Heart left ventricle (tissue), 16 donors: Measurements from ENCODE around the gene GGTA1. TPM values are rescaled to one million over a fixed set of nuclear protein-coding genes. Genes with fewer than 3 reads are reported as not detected.
"Not testable (repeated sequence)": the region's sequence is repeated elsewhere in the genome, so short reads cannot be mapped to it uniquely, and the experiment has no call there.

Experiments
- ATAC-seq, 4 donors: fragments of 200-7000 bp; cut with Tn5 transposase; one replicate each; pipeline ENCODE4 v1.9.1; 2020 to 2022; ENCODE audit warnings: moderate library complexity in 4 of 4, mild to moderate bottlenecking in 3 of 4, moderate number of reproducible peaks in 1 of 4
- DNase-seq, 5 donors: peaks; one replicate each; pipeline ENCODE4 v3.0.0-alpha.2; 2020
- H3K27ac ChIP-seq, 12 donors: fragments of 200-600 bp; sonication (generic) in 4 of 12; one replicate each; pipeline versions ENCODE4 v1.5.0 to v1.8.0; 2016 to 2022; ENCODE audit warnings: mild to moderate bottlenecking in 2 of 12
- H3K27me3 ChIP-seq, 9 donors: fragments of 200-600 bp; sonication (generic) in 2 of 9; one replicate each; pipeline versions ENCODE4 v1.5.1 to v1.8.0; 2016 to 2022; ENCODE audit warnings: mild to moderate bottlenecking in 3 of 9
- H3K36me3 ChIP-seq, 9 donors: fragments of 200-600 bp; sonication (generic) in 2 of 9; one replicate each; pipeline versions ENCODE4 v1.5.0 to v1.8.0; 2018 to 2022; ENCODE audit warnings: mild to moderate bottlenecking in 2 of 9
- H3K4me1 ChIP-seq, 12 donors: fragments of 200-600 bp; sonication (generic) in 4 of 12; one replicate each; pipeline versions ENCODE4 v1.5.0 to v1.8.0; 2016 to 2022; ENCODE audit warnings: mild to moderate bottlenecking in 3 of 12
- H3K4me3 ChIP-seq, 12 donors: fragments of 200-600 bp; sonication (generic) in 4 of 12; one replicate each; pipeline versions ENCODE4 v1.5.0 to v1.8.0; 2017 to 2022; ENCODE audit warnings: mild to moderate bottlenecking in 9 of 12, moderate library complexity in 4 of 12
- H3K9me3 ChIP-seq, 12 donors: fragments of 200-600 bp; sonication (generic) in 4 of 12; one replicate each; pipeline versions ENCODE4 v1.5.0 to v1.8.0; 2016 to 2022; ENCODE audit warnings: mild to moderate bottlenecking in 1 of 12
- POLR2A ChIP-seq, 2 donors: fragments of 450-650 bp; IDR thresholded peaks; one replicate each; pipeline ENCODE4 v1.6.1; 2017; ENCODE audit warnings: antibody characterized with exemption in 2 of 2, mild to moderate bottlenecking in 2 of 2, moderate library complexity in 2 of 2
- WGBS, 4 donors: extraction: QIAGEN DNeasy Blood & Tissue Kit in 2 of 4; methylation state at CpG; one replicate each; pipeline versions ENCODE4 v1.1.5 to v1.1.7; 2013 to 2018; 5-methylcytosine and 5-hydroxymethylcytosine counted together
- intact Hi-C, 10 donors: fragments of 100-400 bp; cut with DNase I; formaldehyde crosslinking; loops; one replicate each; pipeline versions ENCODE4 v1.11.1 to v1.14.2; 2022
- polyA plus RNA-seq, 2 donors: library from polyadenylated mRNA; stranded (reverse); fragments of 200-250 nt; gene quantifications; one replicate each; pipeline ENCODE4 v1.2.3, GENCODE V29; 2013
- total RNA-seq, 9 donors: library from RNA; depleted of rRNA in 2 of 9; stranded (reverse); fragments of >200 nt in 2 of 9; fragmentation: NEBNext Ultra II Directional in 3 of 9; extraction: Animal tissue kit (Norgen Biotek cat#: 25700) in 3 of 9; gene quantifications; one replicate each; pipeline versions ENCODE4 v1.1.0 to v1.2.4, GENCODE V29; 2016 to 2023
- TF ChIP-seq, protein P1 (sequence below), 12 donors: fragments of 200-600 bp; sonication (generic) in 4 of 12; IDR thresholded peaks; one replicate each; pipeline versions ENCODE4 v1.5.0 to v1.8.0; 2018 to 2022; ENCODE audit warnings: antibody characterized with exemption in 12 of 12, mild to moderate bottlenecking in 5 of 12
- donor health status: ischemic (EF 13 %, LVEDD 7.1; RV severe dilation, severe dysfunction).
- donor health status: healthy with polysubstance abuse.
- donor health status: DM: no; HTN: yes; CAD: no.
- donor health status: DM: no; HTN: no; CAD: no.
- donor health status: ischemic (EF 25% LVEDD 6.9; RV normal size, moderate dysfunction).
- donor health status: ischemic (EF 25% LVEDD 5.7; RV mildly dilated, moderate dysfunction).
- donor health status: healthy.
- donor health status: DM: yes; HTN: yes; CAD: no.
- donor health status: ischemic (EF 35%, LVEDD 5.7; RV mildly dilated, moderate dysfunction).
- donor health status: nonischemic (EF 11% LVEDD 7.7; RV severe dilation, severe dysfunction).
- donor health status: DM: yes; HTN: yes; CAD: no.
- donor health status: PGD.
- donor health status: ischemic (EF 29% LVEDD 5.4; RV normal size, mild dysfunction).
- donor health status: nonischemic (EF 23%, LVEDD 6.1; RV moderate dilation, normal function).

GGTA1 gene
- total and polyA plus RNA-seq, 11 donors: 1.8 to 47.7 (median 8.0) TPM

DNA sequence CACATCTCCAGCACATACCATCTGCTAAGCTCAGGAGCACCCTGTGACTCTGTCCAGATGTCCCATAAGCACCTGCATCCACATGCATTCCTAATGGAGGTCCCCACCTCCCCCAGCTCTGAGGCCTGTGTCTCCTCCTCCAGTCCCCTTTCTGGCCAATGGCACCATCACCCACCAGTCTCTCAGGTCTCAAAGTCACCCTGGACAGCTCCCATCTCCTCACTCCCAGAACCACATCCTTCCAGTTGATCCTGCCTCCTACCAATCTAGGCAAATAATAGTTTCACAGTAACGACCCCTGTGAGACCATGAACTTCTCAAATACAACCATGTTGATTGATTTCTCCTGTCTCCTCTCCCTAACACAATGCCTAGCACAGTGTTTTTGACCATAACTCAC is 40.1 kb downstream of the GGTA1 start:
- Histone ChIP-seq H3K36me3 (peaks cover 0 to 32% (median 7%) of the 10 kb centered on the region in 9 donors), H3K27ac (no peak overlapping the region), H3K27me3 (no peaks in the 10 kb centered on the region), H3K4me3 (no peak overlapping the region), H3K4me1 (peaks cover 0 to 15% (median 9%) of the 10 kb centered on the region in 12 donors), H3K9me3 (no peaks in the 10 kb centered on the region)
- intact Hi-C loops: no loop called here
- 38 to 52% (median 47%) methylated on average over 1 of the region's 1 CpG for WGBS, 4 donors
- DNase-seq (no peak), ATAC-seq (no peak)
- TF ChIP-seq, protein P1, sequence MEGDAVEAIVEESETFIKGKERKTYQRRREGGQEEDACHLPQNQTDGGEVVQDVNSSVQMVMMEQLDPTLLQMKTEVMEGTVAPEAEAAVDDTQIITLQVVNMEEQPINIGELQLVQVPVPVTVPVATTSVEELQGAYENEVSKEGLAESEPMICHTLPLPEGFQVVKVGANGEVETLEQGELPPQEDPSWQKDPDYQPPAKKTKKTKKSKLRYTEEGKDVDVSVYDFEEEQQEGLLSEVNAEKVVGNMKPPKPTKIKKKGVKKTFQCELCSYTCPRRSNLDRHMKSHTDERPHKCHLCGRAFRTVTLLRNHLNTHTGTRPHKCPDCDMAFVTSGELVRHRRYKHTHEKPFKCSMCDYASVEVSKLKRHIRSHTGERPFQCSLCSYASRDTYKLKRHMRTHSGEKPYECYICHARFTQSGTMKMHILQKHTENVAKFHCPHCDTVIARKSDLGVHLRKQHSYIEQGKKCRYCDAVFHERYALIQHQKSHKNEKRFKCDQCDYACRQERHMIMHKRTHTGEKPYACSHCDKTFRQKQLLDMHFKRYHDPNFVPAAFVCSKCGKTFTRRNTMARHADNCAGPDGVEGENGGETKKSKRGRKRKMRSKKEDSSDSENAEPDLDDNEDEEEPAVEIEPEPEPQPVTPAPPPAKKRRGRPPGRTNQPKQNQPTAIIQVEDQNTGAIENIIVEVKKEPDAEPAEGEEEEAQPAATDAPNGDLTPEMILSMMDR (IDR thresholded peaks at IDR 0.05): no peak
- TF ChIP-seq POLR2A (IDR thresholded peaks at IDR 0.05): no peak

DNA sequence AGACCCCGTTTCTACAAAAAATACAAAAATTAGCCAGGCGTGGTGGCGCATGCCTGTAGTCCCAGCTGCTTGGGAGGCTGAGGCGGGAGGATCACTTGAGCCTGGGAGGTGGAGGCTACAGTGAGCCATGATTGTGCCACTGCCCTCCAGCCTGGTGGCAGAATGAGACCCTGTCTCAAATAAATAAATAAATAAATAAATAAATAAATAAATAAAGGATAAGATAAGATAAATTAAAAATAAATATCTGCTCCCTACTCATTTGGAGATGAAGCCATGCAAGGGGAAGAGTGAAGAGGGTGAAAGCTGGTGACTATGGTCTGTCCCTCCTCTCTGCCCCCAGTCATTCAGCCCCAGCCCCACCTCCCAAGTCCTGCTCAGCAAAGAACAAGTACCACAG is 41.2 kb downstream of the GGTA1 start:
- intact Hi-C loops, H3K27me3 ChIP-seq, H3K27ac ChIP-seq, H3K4me3 ChIP-seq, H3K9me3 ChIP-seq, ATAC-seq, DNase-seq: not testable (repeated sequence)
- 96 to 99% (median 98%) methylated on average over 4 of the region's 4 CpGs for WGBS, 4 donors
- Histone ChIP-seq H3K36me3 (peaks cover 0 to 32% (median 7%) of the 10 kb centered on the region in 9 donors), H3K4me1 (peaks cover 0 to 17% (median 7%) of the 10 kb centered on the region in 12 donors)

DNA sequence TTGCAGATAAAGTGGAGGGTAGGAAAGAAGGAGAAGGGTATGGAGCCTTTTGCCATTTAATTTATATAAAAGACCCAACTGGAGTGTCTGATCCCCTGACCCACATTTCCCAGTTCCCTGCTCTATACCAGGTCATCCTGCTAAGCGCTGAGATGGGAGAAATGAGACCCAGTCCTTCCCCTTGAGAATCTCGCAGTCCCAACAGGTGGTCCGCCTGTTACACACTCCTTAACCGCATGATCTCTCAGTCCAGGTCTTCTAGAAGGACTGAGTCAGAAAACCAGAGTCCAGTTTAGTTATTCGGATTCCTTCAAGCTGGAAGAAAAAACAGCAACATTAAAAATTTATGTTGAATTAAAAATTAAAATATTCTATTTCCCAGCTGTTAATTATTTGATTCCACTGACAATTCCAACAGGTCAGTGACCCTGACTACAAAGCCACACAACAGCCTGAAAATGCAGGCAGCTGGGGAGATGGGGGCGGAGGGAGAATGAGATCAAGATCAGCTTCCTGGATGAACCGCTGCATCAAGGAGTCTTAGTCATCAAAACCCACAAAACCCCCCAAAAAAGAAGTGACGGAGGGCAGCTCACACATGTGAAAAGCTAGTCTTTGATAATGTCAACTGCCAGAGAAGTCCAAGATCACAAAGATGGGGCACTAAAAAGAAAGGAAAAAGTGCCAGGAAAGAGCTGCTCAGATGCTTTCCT is 44.0 kb downstream of the GGTA1 start:
- 85 to 92% (median 87%) methylated on average over 8 of the region's 8 CpGs for WGBS, 4 donors
- ATAC-seq: no peak
- H3K27me3 ChIP-seq: no peaks in the 10 kb centered on the region
- no peak overlapping the region for H3K4me3 ChIP-seq
- no peak for DNase-seq
- H3K4me1 ChIP-seq: peaks cover 3 to 28% (median 11%) of the 10 kb centered on the region in 12 donors
- H3K36me3 ChIP-seq: peaks cover 0 to 32% (median 7%) of the 10 kb centered on the region in 9 donors
- no peaks in the 10 kb centered on the region for H3K9me3 ChIP-seq
- intact Hi-C loops: no loop called here
- TF ChIP-seq POLR2A (IDR thresholded peaks at IDR 0.05): no peak
- TF ChIP-seq, protein P1 (IDR thresholded peaks at IDR 0.05): no peak
- no peak overlapping the region for H3K27ac ChIP-seq

DNA sequence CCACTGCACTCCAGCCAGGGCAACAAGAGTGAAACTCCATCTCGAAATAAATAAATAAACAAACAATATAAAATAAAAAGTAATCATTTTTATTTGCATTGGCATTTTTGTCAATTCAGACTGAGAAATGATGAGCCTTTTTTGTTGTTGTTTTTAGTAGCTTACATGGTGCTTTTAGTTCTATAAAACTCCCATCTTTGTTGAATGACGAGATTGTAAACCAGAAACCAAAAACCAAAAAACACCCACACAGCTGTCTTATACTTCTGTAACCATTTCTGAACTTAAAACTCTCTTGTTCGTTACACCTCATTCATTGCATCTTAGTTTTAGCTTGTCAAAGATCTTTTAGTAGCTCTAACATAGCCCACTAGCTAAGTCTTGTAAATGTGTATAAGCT is 44.7 kb downstream of the GGTA1 start:
- 90 to 95% (median 92%) methylated on average over 3 of the region's 3 CpGs for WGBS, 4 donors
- H3K9me3 ChIP-seq: no peaks in the 10 kb centered on the region
- peaks cover 0 to 30% (median 7%) of the 10 kb centered on the region in 9 donors for H3K36me3 ChIP-seq
- intact Hi-C loops: no loop called here
- H3K27me3 ChIP-seq: no peaks in the 10 kb centered on the region
- H3K4me3 ChIP-seq: no peak overlapping the region
- no peak overlapping the region for H3K27ac ChIP-seq
- peaks cover 3 to 33% (median 15%) of the 10 kb centered on the region in 12 donors for H3K4me1 ChIP-seq
- no peak for TF ChIP-seq POLR2A (IDR thresholded peaks at IDR 0.05)
- TF ChIP-seq, protein P1 (IDR thresholded peaks at IDR 0.05): no peak
- ATAC-seq (no peak), DNase-seq (no peak)
